ENCODE measurements around the gene FIGN. TPM values are rescaled to one million over a fixed set of nuclear protein-coding genes. Genes with fewer than 3 reads are reported as not detected.

The FIGN gene
- polyA plus RNA-seq, 4 donors, result 5.9 to 11.7 (median 10.6) TPM

DNA sequence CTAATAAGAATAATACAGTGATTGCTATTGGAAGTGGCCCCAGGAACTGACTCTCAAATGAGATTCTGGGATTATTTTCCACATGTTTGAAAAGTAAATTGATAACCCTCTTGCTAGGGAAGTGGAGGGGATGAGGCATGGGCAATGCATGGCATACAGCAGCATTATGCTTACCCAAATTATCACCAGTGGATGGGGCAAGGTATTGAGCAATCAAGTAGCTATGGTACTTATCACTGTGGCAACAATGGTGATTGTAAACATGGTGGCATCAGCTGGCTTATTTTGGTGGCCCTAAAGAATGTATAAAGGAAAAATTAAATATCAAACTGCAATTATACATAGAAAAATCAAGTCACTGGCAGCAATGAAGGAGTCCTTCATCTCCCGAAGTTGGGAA, 155.1 kb downstream of the FIGN start:
- no peak for DNase-seq (ENCODE audit: low read depth in 4 of 4, low spot score in 3 of 4)

DNA sequence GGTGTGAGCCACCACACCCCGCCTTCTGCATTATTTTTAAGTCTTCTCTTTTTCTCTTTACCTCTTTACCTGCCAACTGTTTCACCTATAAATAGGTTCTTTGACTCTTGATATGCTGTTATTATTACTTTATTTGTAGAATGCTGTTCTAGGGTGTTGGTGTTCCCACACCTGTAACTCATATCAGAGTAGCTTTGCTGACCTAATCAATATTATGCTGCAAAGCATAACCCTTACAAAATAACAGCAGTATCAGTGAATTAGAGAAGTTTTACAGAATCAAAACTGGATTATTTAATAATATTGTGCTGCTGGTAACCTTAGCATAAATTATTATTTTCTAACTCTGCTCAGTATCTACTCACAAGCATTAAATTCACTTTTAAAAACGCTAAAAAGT, 161.5 kb downstream of the FIGN start:
- DNase-seq (ENCODE audit: low read depth in 4 of 4, low spot score in 3 of 4), result no peak

DNA sequence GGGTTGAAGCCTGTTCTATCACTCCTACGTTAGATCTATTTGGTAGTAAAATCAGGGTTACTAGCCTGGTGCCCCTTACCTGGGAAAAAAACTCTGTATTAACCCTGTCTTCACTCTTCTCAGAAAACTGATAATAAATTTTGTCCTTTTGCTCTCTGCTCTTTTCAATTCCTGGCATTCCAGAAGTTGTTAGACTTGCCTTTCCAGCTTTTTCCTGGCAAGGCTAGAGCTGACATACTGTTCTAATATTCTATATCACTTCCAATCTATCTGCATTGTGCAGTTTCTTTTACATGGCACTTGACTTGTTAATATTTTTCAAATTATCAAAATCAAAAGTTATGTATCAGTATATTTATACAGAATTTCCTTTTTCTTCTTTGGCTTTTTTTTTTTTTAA, 162.2 kb downstream of the FIGN start:
- no peak for DNase-seq (ENCODE audit: low read depth in 4 of 4, low spot score in 3 of 4)

DNA sequence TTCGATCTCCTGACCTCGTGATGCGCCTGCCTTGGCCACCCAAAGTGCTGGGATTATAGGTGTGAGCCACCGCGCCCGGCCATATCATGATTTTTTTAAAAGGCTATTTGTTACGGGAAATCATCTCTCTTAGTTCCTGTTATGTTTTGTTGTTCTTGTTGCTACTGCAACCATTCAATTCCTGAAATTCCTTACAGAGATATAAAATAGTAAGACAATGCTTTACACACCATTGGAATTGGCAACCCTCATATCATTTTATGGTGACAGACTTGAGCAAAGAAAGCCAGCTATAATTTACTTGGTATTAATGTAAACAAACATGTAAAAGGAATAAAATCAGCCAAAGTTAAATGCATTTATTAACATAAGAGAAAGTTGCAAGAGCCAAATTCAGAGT, 163.0 kb downstream of the FIGN start:
- DNase-seq (ENCODE audit: low read depth in 4 of 4, low spot score in 3 of 4), result no peak

DNA sequence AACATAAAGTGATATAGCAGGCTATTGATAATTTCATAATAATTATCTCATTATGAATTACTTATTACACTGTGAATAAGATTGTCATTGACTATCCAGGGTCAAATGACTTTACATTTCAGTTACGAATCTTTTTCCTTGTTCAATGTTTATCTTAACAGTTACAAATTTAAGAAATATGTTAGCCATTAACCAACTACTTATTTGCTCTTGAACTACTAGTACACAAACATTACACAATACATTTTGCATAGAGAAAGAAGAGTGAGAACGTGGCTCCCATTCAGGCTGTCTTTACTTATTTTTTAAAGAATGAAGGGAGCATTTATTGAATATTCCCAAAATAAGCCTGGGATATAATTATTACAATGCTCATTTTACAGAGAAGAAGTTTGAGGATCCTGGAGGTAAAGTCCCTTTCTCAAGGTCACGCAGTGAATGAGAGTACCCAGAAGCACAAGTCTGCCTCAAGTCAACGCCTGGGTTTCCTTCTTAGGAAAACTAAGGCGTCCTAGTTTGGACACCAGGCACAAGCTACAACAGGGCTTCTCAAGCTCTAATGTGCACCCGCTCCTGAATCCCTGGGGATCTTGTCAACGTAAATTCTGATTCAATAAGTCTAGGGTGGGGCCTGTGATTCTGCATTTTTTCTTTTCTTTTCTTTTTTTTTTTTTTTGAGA, 164.2 kb downstream of the FIGN start:
- no peak for DNase-seq (ENCODE audit: low read depth in 4 of 4, low spot score in 3 of 4)

DNA sequence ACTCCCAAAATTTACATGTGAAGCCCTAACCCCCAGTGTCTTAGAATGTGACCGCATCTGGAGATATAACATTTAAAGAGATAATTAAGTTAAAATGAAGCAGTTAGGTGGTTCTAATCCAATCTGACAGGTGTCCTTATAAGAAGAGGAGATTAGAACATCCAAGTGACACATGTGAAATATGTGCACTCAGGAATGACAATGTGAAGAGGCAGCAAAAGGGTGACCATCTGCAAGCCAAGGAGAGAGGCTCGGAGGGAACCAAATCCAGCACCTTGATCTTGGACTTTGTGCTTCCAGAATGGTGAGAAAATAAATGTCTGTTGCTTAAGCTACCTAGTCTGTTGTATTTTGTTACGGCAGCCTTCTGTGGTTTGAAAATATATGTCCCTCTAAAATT, 165.4 kb downstream of the FIGN start:
- no peak for DNase-seq (ENCODE audit: low read depth in 4 of 4, low spot score in 3 of 4)

DNA sequence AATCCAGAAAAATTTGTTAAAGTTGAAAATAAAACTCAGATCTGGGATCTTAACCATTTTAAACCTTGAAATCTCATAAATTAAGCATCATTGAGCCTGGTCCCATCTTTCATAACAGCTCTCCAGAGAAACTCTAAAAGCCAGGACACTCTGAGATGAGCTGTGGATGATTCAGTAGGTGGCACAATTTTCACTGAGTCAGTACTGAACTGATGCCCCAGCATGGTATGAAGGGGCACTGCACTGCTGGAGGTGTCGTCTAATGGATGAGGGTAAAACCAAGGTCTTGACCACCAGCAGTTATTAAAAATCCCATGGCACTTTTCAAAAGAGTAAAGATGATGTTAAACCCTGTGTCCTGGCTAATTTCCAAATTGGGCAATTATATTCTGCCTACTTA, 170.6 kb downstream of the FIGN start:
- no peak for DNase-seq (ENCODE audit: low read depth in 4 of 4, low spot score in 3 of 4)

DNA sequence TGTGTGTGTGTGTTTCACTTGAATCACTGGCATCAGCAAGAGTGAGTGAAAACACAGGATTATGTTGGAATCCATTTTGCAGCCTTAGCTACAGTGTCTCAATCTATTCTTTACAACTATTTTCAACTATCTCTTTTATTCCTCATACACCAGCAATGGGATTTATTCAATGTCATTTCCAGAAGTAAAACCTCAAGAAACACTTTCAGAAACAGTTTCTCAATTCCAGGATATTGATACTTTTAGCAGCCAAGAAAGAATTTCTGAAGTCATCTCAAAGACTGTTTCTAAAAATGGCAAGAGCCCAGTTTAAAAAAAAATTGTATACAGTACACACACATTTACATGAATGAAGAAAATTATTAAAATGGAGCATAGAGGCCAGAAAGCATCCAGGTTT, 171.6 kb downstream of the FIGN start:
- no peak for DNase-seq (ENCODE audit: low read depth in 4 of 4, low spot score in 3 of 4)

DNA sequence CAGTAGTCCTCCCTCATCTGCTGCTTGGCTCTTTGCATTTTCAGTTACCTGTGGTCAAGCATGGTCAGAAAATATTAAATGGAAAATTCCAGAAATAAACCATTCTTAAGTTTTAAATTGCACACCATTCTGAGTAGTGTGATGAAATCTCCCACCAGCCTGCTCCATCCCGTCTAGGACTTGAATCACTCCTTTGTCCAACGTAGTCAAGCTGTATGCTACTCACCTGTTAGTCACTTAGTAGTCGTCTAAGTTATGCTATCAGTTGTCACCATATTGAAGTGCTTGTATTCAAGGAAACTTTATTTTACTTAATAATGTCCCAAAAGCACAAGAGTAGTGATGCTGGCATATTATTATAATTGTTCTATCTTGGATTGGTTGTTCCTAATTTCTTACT, 172.5 kb downstream of the FIGN start:
- no peak for DNase-seq (ENCODE audit: low read depth in 4 of 4, low spot score in 3 of 4)

DNA sequence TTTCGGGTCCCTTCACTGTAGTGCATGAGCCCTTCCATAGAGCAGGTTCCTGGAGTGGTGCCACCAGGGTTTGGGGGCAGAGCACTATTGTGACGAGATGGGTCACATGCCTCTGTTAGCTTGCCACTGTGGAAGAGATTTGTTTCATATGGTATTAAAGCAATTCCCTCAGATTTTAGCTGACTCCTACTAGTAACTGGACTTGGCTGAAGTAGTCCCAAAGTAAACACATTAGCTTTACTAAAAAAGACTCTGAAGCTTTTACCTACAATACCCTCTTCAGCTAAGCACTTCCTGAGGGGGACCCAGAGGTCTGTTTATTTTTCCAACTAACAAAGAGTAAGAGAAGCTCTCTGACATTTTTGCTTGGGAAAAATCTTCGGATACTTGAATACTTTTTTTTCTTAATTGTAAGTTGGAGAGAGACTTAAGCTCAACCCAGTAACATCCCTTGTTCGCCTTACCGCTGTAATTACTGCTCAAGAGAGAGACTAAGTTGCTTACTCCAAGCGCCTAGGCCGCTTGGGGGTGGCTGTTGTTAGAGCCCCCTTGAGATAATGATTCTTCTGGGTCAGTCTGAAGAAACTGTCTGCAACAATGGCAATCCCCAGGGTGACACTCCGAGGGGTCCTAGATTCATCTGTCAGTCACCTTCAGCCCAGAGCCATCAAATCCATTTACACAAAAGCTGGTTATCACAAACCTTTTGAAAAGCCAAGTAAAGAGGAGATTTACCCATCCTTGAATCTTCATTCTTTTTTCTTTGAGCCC, 177.4 kb downstream of the FIGN start:
- DNase-seq (ENCODE audit: low read depth in 4 of 4, low spot score in 3 of 4), result no peak

DNA sequence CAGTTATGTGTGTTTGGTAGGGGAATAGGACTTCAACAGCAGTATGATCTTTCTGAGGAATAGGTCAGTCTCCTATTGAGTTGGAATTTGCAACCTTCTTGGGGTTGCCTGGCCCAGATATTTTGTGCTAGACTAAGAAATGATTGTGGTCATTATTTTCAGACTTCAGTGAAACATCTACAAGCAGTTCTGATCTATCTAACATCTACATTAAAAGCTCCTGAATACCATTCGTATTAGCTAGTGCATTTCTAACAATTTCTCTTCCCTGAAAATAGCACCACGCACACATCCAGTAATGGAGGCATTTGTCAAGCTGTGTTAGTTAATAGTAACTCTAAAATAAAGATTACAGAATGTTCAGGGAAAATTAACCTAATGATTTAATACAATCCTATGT, 179.3 kb downstream of the FIGN start:
- DNase-seq (ENCODE audit: low read depth in 4 of 4, low spot score in 3 of 4), result no peak

DNA sequence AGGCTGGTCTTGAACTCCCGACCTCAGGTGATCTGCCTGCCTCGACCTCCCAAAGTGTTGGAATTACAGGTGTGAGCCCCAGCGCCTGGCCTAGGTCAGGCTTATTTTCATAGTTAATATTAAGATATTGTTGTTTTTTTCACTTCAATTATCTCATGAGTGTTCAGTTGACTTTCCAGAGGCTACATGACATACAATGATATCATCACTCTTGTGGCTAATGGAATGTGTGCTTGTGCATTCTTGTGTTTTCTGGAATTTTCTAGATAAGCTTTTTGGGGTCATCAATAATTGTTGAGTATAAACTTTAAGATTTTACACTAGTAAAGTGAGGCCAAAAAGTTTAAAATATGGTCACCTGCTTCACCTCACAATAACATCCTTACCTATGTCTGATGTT, 180.9 kb downstream of the FIGN start:
- DNase-seq (ENCODE audit: low read depth in 4 of 4, low spot score in 3 of 4), result no peak

DNA sequence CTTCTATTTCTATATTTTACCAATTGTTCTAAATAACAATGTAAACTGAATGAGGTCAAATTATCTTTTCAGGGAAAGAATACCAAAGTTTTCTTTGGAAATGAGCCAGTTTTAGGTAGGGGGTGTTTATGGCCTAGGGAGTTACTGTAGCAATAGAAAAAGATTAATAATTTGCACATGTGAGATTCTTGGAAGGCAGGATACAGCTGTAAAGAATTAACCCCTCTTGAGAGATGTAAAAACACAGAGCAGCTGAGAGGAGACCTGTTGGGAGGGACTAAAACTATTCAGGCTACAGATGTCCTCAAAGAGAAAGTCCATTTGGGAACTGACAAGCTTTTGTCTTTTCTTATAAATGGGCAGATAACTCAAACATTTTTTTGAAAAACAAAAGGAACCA, 182.2 kb downstream of the FIGN start:
- DNase-seq (ENCODE audit: low read depth in 4 of 4, low spot score in 3 of 4), result peak in 1 of 4 donors; percentile 1

DNA sequence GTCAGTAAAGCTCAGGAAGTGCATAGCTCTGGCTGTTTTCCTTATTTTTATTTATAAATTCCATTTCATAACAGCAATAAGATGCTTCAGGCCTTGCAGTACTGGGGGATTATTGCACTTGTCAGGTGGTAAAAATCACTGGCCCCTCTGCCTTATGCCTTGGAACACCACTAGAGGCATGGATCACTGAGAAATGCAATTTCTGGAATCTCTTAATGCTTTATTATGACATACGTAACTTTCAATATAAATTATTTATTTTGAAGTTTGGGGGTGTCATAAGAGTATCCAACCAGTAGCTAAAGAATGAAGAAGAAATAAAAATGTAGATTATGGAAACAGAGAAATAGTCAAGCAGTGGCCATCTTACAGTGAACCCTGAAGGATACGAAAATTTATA, 183.1 kb downstream of the FIGN start:
- no peak for DNase-seq (ENCODE audit: low read depth in 4 of 4, low spot score in 3 of 4)

DNA sequence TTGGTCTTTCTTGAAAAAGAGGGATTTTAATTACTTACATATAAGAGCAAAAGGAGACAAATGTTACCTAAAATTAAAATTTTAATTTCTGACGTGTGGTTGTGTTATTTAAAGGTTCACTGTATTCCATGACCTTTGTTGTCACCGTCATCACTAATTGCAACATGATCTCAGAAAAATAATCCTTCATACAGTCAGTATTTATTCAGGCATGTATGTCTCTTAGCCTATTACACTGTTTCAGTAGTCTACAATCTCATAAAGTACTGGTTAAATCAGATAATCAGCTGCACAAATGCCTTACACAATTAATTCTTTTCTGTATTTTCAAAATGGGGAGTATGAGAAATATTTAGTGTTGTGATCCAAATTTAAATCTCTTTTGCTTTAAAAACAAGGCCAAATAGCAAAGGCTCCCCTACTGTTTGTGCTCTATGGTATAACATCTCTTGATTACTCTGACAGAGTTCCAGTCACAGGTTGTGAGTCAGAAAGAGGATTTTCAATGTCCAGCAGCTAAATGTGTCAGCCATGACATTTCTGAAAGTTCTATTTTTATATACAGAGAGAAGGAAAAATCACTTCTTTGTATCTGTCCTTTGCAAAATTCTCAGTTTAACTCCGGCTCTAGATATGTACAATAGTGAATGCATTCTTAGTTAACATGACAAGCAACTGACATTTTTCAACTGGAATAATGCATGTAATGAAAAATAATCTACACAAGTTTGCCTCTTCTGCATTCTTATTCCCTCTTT, 184.0 kb downstream of the FIGN start:
- no peak for DNase-seq (ENCODE audit: low read depth in 4 of 4, low spot score in 3 of 4)

DNA sequence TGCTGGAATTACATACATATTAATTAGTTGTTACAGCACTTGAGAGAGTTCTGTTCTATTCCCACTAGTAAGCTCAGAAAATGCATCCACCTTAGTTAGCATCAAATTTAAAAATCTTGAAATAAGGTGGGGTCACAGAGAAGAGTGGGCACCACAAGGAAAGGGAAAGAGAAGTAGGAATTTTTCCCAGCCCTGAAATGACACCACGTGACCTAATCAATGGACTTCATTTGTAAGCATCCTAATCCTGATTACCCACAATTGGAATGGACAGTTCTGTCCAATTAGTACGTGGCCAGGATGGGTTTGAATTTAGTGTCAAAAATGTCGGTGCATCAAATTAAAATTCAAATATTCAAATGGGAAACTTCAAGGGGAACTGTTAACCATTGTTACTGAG, 186.8 kb downstream of the FIGN start:
- DNase-seq (ENCODE audit: low read depth in 4 of 4, low spot score in 3 of 4), result no peak
